IMR-90 (cell line): ENCODE data around the gene ARHGEF7. TPM values are rescaled to one million over a fixed set of nuclear protein-coding genes. Genes with fewer than 3 reads are reported as not detected.

Experiments
- ATAC-seq: fragments of 200-7000 bp; cut with Tn5 transposase; 2 replicates; pipeline ENCODE4 v1.9.1; 2020; ENCODE audit warnings: low read depth, mild to moderate bottlenecking, moderate library complexity
- BruUV-seq: library from RNA; stranded (reverse); fragments of 400-500 nt; replicated peaks from 2 replicates; lab custom pipeline; 2021; lab: Mats Ljungman, UMichigan
- CTCF ChIA-PET: fragments of 300-600 bp; formaldehyde crosslinking; extraction: SDS; loops from one replicate; lab custom pipeline; 2021; ENCODE audit warnings: antibody characterized with exemption; lab: Yijun Ruan, JAX
- POLR2A ChIA-PET: fragments of 300-600 bp; sonication (Branson Sonifier 250); formaldehyde crosslinking; loops from one replicate; lab custom pipeline; 2022; ENCODE audit warnings: antibody characterized with exemption; ENCODE audit not compliant: unreplicated experiment; lab: Charles Lee
- DNase-seq: peaks from one replicate; pipeline ENCODE4 v3.0.0; 2013
- H2AFZ ChIP-seq: replicated peaks from 2 replicates; pipeline ENCODE3; 2013; ENCODE audit warnings: low read length, mild to moderate bottlenecking; ENCODE audit not compliant: poor library complexity
- H2AK5ac ChIP-seq: 2 replicates; pipeline ENCODE4 v1.6.1; 2013; ENCODE audit warnings: low read depth, low read length, inconsistent platforms
- H2AK9ac ChIP-seq: replicated peaks from 2 replicates; pipeline ENCODE3; 2013; ENCODE audit warnings: mild to moderate bottlenecking, low read depth, low read length, moderate library complexity; ENCODE audit not compliant: poor library complexity
- H2BK120ac ChIP-seq: 2 replicates; pipeline ENCODE4 v1.6.1; 2013; ENCODE audit warnings: low read depth, low read length, inconsistent platforms
- H2BK15ac ChIP-seq: 3 replicates; pipeline ENCODE4 v1.6.1; 2013; ENCODE audit warnings: low read depth, low read length, inconsistent platforms
- H2BK20ac ChIP-seq: 2 replicates; pipeline ENCODE4 v1.6.1; 2013; ENCODE audit warnings: low read depth, mild to moderate bottlenecking, inconsistent platforms, low read length, moderate library complexity
- H2BK5ac ChIP-seq: 2 replicates; pipeline ENCODE4 v1.6.1; 2013; ENCODE audit warnings: mild to moderate bottlenecking, low read depth, low read length, inconsistent platforms; ENCODE audit not compliant: poor library complexity, severe bottlenecking
- H3K14ac ChIP-seq: replicated peaks from 2 replicates; pipeline ENCODE4 v1.6.1; 2013; ENCODE audit warnings: low read depth, low read length, inconsistent platforms
- H3K18ac ChIP-seq: 2 replicates; pipeline ENCODE4 v1.6.1; 2013; ENCODE audit warnings: low read depth, low read length, control low read depth
- H3K23ac ChIP-seq: 2 replicates; pipeline ENCODE4 v1.6.1; 2013; ENCODE audit warnings: low read depth, low read length, inconsistent platforms
- H3K27ac ChIP-seq: 2 replicates; pipeline ENCODE4 v1.5.1; 2013; ENCODE audit warnings: mild to moderate bottlenecking, control low read depth, low read length; ENCODE audit not compliant: insufficient read depth
- H3K27me3 ChIP-seq: 2 replicates; pipeline ENCODE4 v1.6.1; 2013; ENCODE audit warnings: low read length; ENCODE audit not compliant: control insufficient read depth, insufficient read depth
- H3K36me3 ChIP-seq: 2 replicates; pipeline ENCODE4 v1.6.1; 2013; ENCODE audit warnings: low read length, mixed read lengths; ENCODE audit not compliant: control insufficient read depth, insufficient read depth
- H3K4ac ChIP-seq: 2 replicates; pipeline ENCODE4 v1.6.1; 2013; ENCODE audit warnings: low read depth, low read length, inconsistent platforms
- H3K4me1 ChIP-seq: 2 replicates; pipeline ENCODE4 v1.6.1; 2013; ENCODE audit warnings: low read length, mixed read lengths; ENCODE audit not compliant: control insufficient read depth, insufficient read depth
- H3K4me2 ChIP-seq: 2 replicates; pipeline ENCODE4 v1.6.1; 2013; ENCODE audit warnings: low read depth, mild to moderate bottlenecking, control low read depth, low read length, moderate library complexity
- H3K4me3 ChIP-seq: 2 replicates; pipeline ENCODE4 v1.5.1; 2013; ENCODE audit warnings: low read depth, mild to moderate bottlenecking, control low read depth, low read length, moderate library complexity; ENCODE audit not compliant: insufficient read depth
- H3K56ac ChIP-seq: 2 replicates; pipeline ENCODE4 v1.6.1; 2013; ENCODE audit warnings: low read length, inconsistent platforms; ENCODE audit not compliant: insufficient read depth; ENCODE audit errors: extremely low read depth
- H3K79me1 ChIP-seq, 2 experiments: 2 replicates each; pipeline ENCODE4 v1.6.1; 2013; ENCODE audit warnings: low read length in 2 of 2, inconsistent platforms in 1 of 2, low read depth in 1 of 2
- H3K9ac ChIP-seq: 2 replicates; pipeline ENCODE4 v1.6.1; 2013; ENCODE audit warnings: low read depth, low read length, control low read depth
- H3K9me1 ChIP-seq: 2 replicates; pipeline ENCODE4 v1.6.1; 2013; ENCODE audit warnings: low read length, inconsistent platforms; ENCODE audit not compliant: insufficient read depth
- H3K9me3 ChIP-seq: 2 replicates; pipeline ENCODE4 v1.6.1; 2013; ENCODE audit warnings: low read length; ENCODE audit not compliant: control insufficient read depth, insufficient read depth
- H4K20me1 ChIP-seq: 2 replicates; pipeline ENCODE4 v1.6.1; 2013; ENCODE audit warnings: low read length, inconsistent platforms; ENCODE audit not compliant: insufficient read depth
- H4K5ac ChIP-seq: 2 replicates; pipeline ENCODE4 v1.6.1; 2013; ENCODE audit warnings: mild to moderate bottlenecking, low read depth, low read length, control low read depth
- H4K8ac ChIP-seq, 2 experiments: 2 replicates each; pipeline ENCODE4 v1.6.1; 2013; ENCODE audit warnings: low read depth in 2 of 2, low read length in 2 of 2, control low read depth in 1 of 2, inconsistent platforms in 1 of 2
- H4K91ac ChIP-seq: 2 replicates; pipeline ENCODE4 v1.6.1; 2013; ENCODE audit warnings: low read depth, low read length, inconsistent platforms; ENCODE audit not compliant: insufficient read depth
- BHLHE40 ChIP-seq: fragments of 150-350 bp; IDR thresholded peaks from 2 replicates; pipeline ENCODE4 v1.6.1; 2016; ENCODE audit warnings: mild to moderate bottlenecking, low read depth, low read length
- CEBPB ChIP-seq: IDR thresholded peaks from 2 replicates; pipeline ENCODE4 v1.6.1; 2012; ENCODE audit warnings: low read depth, low read length, improper control_type of control experiment
- CTCF ChIP-seq: conservative IDR thresholded peaks from 2 replicates; pipeline ENCODE4 v1.5.1; 2012; ENCODE audit warnings: mild to moderate bottlenecking, low read depth, low read length, improper control_type of control experiment
- FOS ChIP-seq: fragments of 150-350 bp; IDR thresholded peaks from 2 replicates; pipeline ENCODE4 v1.6.1; 2016; ENCODE audit warnings: low read depth, low read length
- MAFK ChIP-seq: IDR thresholded peaks from 2 replicates; pipeline ENCODE4 v1.6.1; 2012; ENCODE audit warnings: low read depth, low read length, improper control_type of control experiment
- MAZ ChIP-seq: IDR thresholded peaks from 2 replicates; pipeline ENCODE4 v1.6.1; 2012; ENCODE audit warnings: low read depth, mild to moderate bottlenecking, low read length, improper control_type of control experiment, moderate library complexity, borderline replicate concordance
- MXI1 ChIP-seq: IDR thresholded peaks from 2 replicates; pipeline ENCODE4 v1.6.1; 2012; ENCODE audit warnings: low read depth, mild to moderate bottlenecking, low read length, moderate library complexity, borderline replicate concordance
- NFE2L2 ChIP-seq: fragments of 150-350 bp; IDR thresholded peaks from 2 replicates; pipeline ENCODE4 v1.6.1; 2016; ENCODE audit warnings: low read depth, mild to moderate bottlenecking, low read length
- RAD21 ChIP-seq: IDR thresholded peaks from 2 replicates; pipeline ENCODE4 v1.6.1; 2012; ENCODE audit warnings: low read length, improper control_type of control experiment
- RCOR1 ChIP-seq: IDR thresholded peaks from 2 replicates; pipeline ENCODE4 v1.6.1; 2012; ENCODE audit warnings: mild to moderate bottlenecking, low read length, improper control_type of control experiment; ENCODE audit not compliant: insufficient replicate concordance
- SMC3 ChIP-seq: fragments of 150-350 bp; IDR thresholded peaks from 2 replicates; pipeline ENCODE4 v1.6.1; 2016; ENCODE audit warnings: low read depth, mild to moderate bottlenecking, antibody characterized with exemption, low read length, moderate library complexity
- WGBS, 2 experiments: methylation state at CpG; one replicate each; pipeline versions ENCODE4 v1.1.5 to v1.1.7; 2013; ENCODE audit warnings: missing lambda C conversion rate in 2 of 2; ENCODE audit not compliant: insufficient read length in 1 of 2; ENCODE audit errors: extremely low coverage in 2 of 2; 5-methylcytosine and 5-hydroxymethylcytosine counted together
- dilution Hi-C: fragments of 300-500 bp; cut with HindIII; formaldehyde crosslinking; loops from one replicate; pipeline ENCODE4 v1.14.3; 2018; ENCODE audit warnings: low sequenced_read_pairs; ENCODE audit not compliant: unreplicated experiment
- in situ Hi-C: fragments of 300-500 bp; cut with MboI; formaldehyde crosslinking; loops from 3 replicates; pipeline ENCODE4 v1.14.3; 2019; ENCODE audit warnings: low sequenced_read_pairs, inconsistent platforms, mixed read lengths
- intact Hi-C: fragments of 100-400 bp; cut with micrococcal nuclease; formaldehyde crosslinking; loops from 2 replicates; pipeline ENCODE4 v1.10.0; 2022
- polyA plus RNA-seq, 3 experiments: library from polyadenylated mRNA; depleted of rRNA; stranded (reverse); fragments of >200 nt; gene quantifications; 2 replicates each; pipeline ENCODE4 v1.2.3, GENCODE V29; 2012; ENCODE audit warnings: low replicate concordance in 1 of 3
- total RNA-seq: library from RNA; depleted of rRNA; stranded (reverse); fragments of >200 nt; gene quantifications from 2 replicates; pipeline ENCODE4 v1.2.3, GENCODE V29; 2012
- TF ChIP-seq, protein P1 (sequence below): fragments of 150-350 bp; IDR thresholded peaks from 2 replicates; pipeline ENCODE4 v1.6.1; 2017; ENCODE audit warnings: mild to moderate bottlenecking, antibody characterized with exemption, low read length, low read depth

Gene ARHGEF7
- total and polyA plus RNA-seq, 2 of the 4 experiments (the other 2 are of a cell fraction): 32.9 to 59.0 TPM

DNA sequence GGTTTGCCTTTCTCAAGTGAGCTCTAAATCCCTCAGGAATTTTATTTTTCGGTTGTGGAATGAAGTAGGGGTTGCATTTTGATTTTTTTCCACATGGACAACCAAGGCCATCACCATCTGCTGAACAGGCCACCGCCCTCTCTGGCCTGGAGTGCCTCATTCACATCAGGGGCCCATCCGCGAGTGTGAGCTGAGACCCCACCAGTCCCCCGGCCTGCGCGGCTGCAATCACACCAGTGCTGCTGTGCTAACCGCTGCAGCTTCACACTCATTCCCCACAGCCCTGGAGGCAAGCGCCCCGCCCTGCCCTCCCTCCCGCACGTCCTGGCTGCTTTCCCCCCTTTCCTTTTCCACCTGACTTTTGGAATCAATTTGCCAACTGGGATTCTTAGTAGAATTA is 35.7 kb upstream of the ARHGEF7 start:
- dilution Hi-C loops: no loop called here
- POLR2A ChIA-PET: no interaction called here

More for the DNA sequence above, 35.7 kb upstream of the ARHGEF7 start:
- H2AFZ ChIP-seq: no peak overlapping the region
- H3K9ac ChIP-seq: no peak overlapping the region
- H3K9me1 ChIP-seq: no peaks in the 10 kb centered on the region
- H2BK5ac ChIP-seq: no peak overlapping the region
- no peak overlapping the region for H3K23ac ChIP-seq
- no peaks in the 10 kb centered on the region for H3K4me1 ChIP-seq
- no peaks in the 10 kb centered on the region for H3K79me1 ChIP-seq
- H4K20me1 ChIP-seq: no peaks in the 10 kb centered on the region
- TF ChIP-seq, protein P1, sequence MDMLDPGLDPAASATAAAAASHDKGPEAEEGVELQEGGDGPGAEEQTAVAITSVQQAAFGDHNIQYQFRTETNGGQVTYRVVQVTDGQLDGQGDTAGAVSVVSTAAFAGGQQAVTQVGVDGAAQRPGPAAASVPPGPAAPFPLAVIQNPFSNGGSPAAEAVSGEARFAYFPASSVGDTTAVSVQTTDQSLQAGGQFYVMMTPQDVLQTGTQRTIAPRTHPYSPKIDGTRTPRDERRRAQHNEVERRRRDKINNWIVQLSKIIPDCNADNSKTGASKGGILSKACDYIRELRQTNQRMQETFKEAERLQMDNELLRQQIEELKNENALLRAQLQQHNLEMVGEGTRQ: no peak
- TF ChIP-seq SMC3: no peak
- TF ChIP-seq CTCF: no peak
- no peak for TF ChIP-seq NFE2L2
- TF ChIP-seq RAD21: no peak
- TF ChIP-seq MAZ: no peak
- TF ChIP-seq BHLHE40: no peak
- no peak for TF ChIP-seq RCOR1
- no peak for TF ChIP-seq MAFK
- no peak for TF ChIP-seq CEBPB
- TF ChIP-seq FOS: no peak
- no peak for TF ChIP-seq MXI1
- intact Hi-C loops (no loop called here), in situ Hi-C loops (no loop called here)
- BruUV-seq: no TSS peak
- H4K5ac ChIP-seq: no peak overlapping the region
- H2BK20ac ChIP-seq: no peak overlapping the region
- H3K18ac ChIP-seq: no peak overlapping the region
- H2BK15ac ChIP-seq: no peak overlapping the region
- H3K4me3 ChIP-seq: no peak overlapping the region
- no peak overlapping the region for H3K4me2 ChIP-seq
- peaks cover 6% of the 10 kb centered on the region for H3K9me3 ChIP-seq
- no peak overlapping the region for H2BK120ac ChIP-seq
- no peak overlapping the region for H4K8ac ChIP-seq
- no peak overlapping the region for H2AK5ac ChIP-seq
- no peak overlapping the region for H3K14ac ChIP-seq
- H2AK9ac ChIP-seq: no peak overlapping the region
- no CpG with 5 or more reads among the region's 12 CpGs for WGBS, 2 experiments
- no peaks in the 10 kb centered on the region for H3K36me3 ChIP-seq
- DNase-seq: no peak
- H4K91ac ChIP-seq: no peak overlapping the region
- CTCF ChIA-PET: interaction anchor here (0.7 kb wide), 1 partner anchor 11 kb away, joined by 7 read pairs; no protein-coding TSS in a partner anchor
- no peak overlapping the region for H3K4ac ChIP-seq
- peaks cover 15% of the 10 kb centered on the region for H3K27me3 ChIP-seq
- H3K56ac ChIP-seq: no peak overlapping the region
- H3K27ac ChIP-seq: no peak overlapping the region
- no peak for ATAC-seq
